ENCODE data around the gene RBSN.

Gene RBSN

GRCh38 chr3:15099364-15100098 lies 583 bp upstream of the RBSN start:
- Histone ChIP-seq H3K36me3 (ENCODE audit: control insufficient read depth, insufficient read depth, low read length) (peaks cover 21% of the 10 kb centered on the region), H3K9me3 (ENCODE audit: control insufficient read depth, low read length) (no peaks in the 10 kb centered on the region), H3K27ac (ENCODE audit: low read depth, low read length, severe bottlenecking) (no peak overlapping the region), H3K4me3 (ENCODE audit: extremely low read depth, insufficient read depth, low read length, poor library complexity, severe bottlenecking) (peak overlapping the region; percentile 90), H3K4me1 (ENCODE audit: control insufficient read depth, insufficient read depth, low read length, poor library complexity, severe bottlenecking) (no peaks in the 10 kb centered on the region)
- 36 to 40% methylated on average over 17 to 18 of the region's 19 CpGs for WGBS, 2 experiments (ENCODE audit: insufficient coverage in 2 of 2)

DNA sequence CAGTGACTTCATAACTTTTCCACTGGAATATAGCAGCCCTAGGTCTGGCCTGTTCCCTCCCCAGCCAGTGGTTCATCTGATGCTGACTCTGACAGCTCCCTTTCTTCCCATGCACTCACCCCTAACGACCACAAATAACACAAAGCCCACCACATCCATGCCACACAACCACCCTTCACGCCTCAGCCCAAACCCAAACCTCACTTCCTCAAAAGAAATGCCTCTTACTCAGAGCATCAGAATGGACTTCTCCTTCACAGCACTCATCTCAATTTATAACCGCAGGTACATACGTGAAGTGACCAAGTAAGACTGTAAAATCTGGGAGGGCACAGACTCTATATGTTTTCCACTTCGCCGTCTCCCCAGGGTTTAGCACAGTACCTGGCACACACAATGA lies 1.1 kb downstream of the RBSN start:
- 50 to 83% methylated on average over 4 of the region's 6 CpGs for WGBS, 2 experiments (ENCODE audit: insufficient coverage in 2 of 2)
- Histone ChIP-seq H3K4me1 (ENCODE audit: control insufficient read depth, insufficient read depth, low read length, poor library complexity, severe bottlenecking) (no peaks in the 10 kb centered on the region), H3K9me3 (ENCODE audit: control insufficient read depth, low read length) (no peaks in the 10 kb centered on the region), H3K4me3 (ENCODE audit: extremely low read depth, insufficient read depth, low read length, poor library complexity, severe bottlenecking) (peak overlapping the region; percentile 90), H3K36me3 (ENCODE audit: control insufficient read depth, insufficient read depth, low read length) (peaks cover 36% of the 10 kb centered on the region), H3K27ac (ENCODE audit: low read depth, low read length, severe bottlenecking) (no peak overlapping the region)

DNA sequence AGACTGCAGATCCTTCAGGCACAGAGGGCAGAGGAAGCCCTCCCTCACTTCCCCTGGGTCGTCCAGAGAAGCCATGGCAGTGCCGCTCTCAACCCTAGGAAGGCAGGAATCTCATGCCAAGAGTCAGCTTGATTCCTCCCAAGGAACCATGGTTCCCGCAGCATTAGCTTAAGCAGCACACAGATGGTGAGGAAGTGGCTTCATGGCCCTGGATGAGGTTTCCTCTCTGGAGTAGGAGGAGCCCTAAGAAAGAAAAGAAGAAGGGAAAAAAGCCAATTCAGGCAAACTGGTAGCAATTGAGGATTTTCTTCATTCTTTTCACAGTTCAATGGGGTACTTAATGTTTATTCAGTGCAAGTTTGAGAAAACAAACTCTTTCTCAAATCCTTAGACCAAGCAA lies 2.9 kb downstream of the RBSN start:
- 100% methylated on average over 3 of the region's 3 CpGs for WGBS, 2 experiments (ENCODE audit: insufficient coverage in 2 of 2)
- Histone ChIP-seq H3K27ac (ENCODE audit: low read depth, low read length, severe bottlenecking) (no peak overlapping the region), H3K36me3 (ENCODE audit: control insufficient read depth, insufficient read depth, low read length) (peaks cover 44% of the 10 kb centered on the region), H3K4me1 (ENCODE audit: control insufficient read depth, insufficient read depth, low read length, poor library complexity, severe bottlenecking) (no peaks in the 10 kb centered on the region), H3K4me3 (ENCODE audit: extremely low read depth, insufficient read depth, low read length, poor library complexity, severe bottlenecking) (no peak overlapping the region), H3K9me3 (ENCODE audit: control insufficient read depth, low read length) (no peaks in the 10 kb centered on the region)

- Histone ChIP-seq H3K4me1 (ENCODE audit: control insufficient read depth, insufficient read depth, low read length, poor library complexity, severe bottlenecking) (no peaks in the 10 kb centered on the region), H3K36me3 (ENCODE audit: control insufficient read depth, insufficient read depth, low read length) (peaks cover 59% of the 10 kb centered on the region), H3K27ac (ENCODE audit: low read depth, low read length, severe bottlenecking) (no peak overlapping the region), H3K4me3 (ENCODE audit: extremely low read depth, insufficient read depth, low read length, poor library complexity, severe bottlenecking) (no peak overlapping the region), H3K9me3 (ENCODE audit: control insufficient read depth, low read length) (no peaks in the 10 kb centered on the region)
- 96% methylated on average over 3 to 4 of the region's 5 CpGs for WGBS, 2 experiments (ENCODE audit: insufficient coverage in 2 of 2)
These were observed 4.6 kb downstream of the RBSN start for GRCh38 chr3:15094187-15094875.

DNA sequence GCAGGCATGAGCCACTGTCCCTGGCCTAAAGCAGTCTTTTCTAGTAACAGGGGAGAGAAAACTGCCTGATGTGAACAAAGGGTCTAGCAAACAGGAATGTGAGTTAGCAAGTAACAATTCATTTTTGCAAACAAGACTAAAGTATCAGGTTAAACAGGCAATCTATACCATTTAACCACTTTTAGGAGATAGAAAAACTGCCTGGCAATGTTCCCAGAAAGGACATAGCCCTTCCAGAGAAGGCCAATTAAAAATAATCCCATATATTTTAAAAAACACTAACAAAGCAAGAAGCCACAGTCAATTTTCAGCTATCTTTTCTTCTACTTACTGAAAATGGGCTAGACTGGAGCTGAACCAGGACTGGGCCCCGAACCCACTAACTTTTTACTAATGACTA lies 6.3 kb downstream of the RBSN start:
- Histone ChIP-seq H3K36me3 (ENCODE audit: control insufficient read depth, insufficient read depth, low read length) (peaks cover 72% of the 10 kb centered on the region), H3K4me1 (ENCODE audit: control insufficient read depth, insufficient read depth, low read length, poor library complexity, severe bottlenecking) (no peaks in the 10 kb centered on the region), H3K4me3 (ENCODE audit: extremely low read depth, insufficient read depth, low read length, poor library complexity, severe bottlenecking) (no peak overlapping the region), H3K9me3 (ENCODE audit: control insufficient read depth, low read length) (no peaks in the 10 kb centered on the region), H3K27ac (ENCODE audit: low read depth, low read length, severe bottlenecking) (no peak overlapping the region)
- WGBS, 2 experiments (ENCODE audit: insufficient coverage in 2 of 2), result 94 to 100% methylated on average over 1 of the region's 1 CpG

- Histone ChIP-seq H3K9me3 (ENCODE audit: control insufficient read depth, low read length) (no peaks in the 10 kb centered on the region), H3K4me1 (ENCODE audit: control insufficient read depth, insufficient read depth, low read length, poor library complexity, severe bottlenecking) (no peaks in the 10 kb centered on the region), H3K27ac (ENCODE audit: low read depth, low read length, severe bottlenecking) (no peak overlapping the region), H3K36me3 (ENCODE audit: control insufficient read depth, insufficient read depth, low read length) (peaks cover 80% of the 10 kb centered on the region), H3K4me3 (ENCODE audit: extremely low read depth, insufficient read depth, low read length, poor library complexity, severe bottlenecking) (no peak overlapping the region)
- 94 to 100% methylated on average over 2 to 3 of the region's 5 CpGs for WGBS, 2 experiments (ENCODE audit: insufficient coverage in 2 of 2)
These were observed 7.4 kb downstream of the RBSN start for GRCh38 chr3:15091575-15091974.

- Histone ChIP-seq H3K4me1 (ENCODE audit: control insufficient read depth, insufficient read depth, low read length, poor library complexity, severe bottlenecking) (no peaks in the 10 kb centered on the region), H3K27ac (ENCODE audit: low read depth, low read length, severe bottlenecking) (no peak overlapping the region), H3K36me3 (ENCODE audit: control insufficient read depth, insufficient read depth, low read length) (peaks cover 80% of the 10 kb centered on the region), H3K4me3 (ENCODE audit: extremely low read depth, insufficient read depth, low read length, poor library complexity, severe bottlenecking) (no peak overlapping the region), H3K9me3 (ENCODE audit: control insufficient read depth, low read length) (no peaks in the 10 kb centered on the region)
- WGBS, 2 experiments (ENCODE audit: insufficient coverage in 2 of 2), result no CpG with 5 or more reads among the region's 1 CpG
These were observed 9.7 kb downstream of the RBSN start for GRCh38 chr3:15089201-15089600.

DNA sequence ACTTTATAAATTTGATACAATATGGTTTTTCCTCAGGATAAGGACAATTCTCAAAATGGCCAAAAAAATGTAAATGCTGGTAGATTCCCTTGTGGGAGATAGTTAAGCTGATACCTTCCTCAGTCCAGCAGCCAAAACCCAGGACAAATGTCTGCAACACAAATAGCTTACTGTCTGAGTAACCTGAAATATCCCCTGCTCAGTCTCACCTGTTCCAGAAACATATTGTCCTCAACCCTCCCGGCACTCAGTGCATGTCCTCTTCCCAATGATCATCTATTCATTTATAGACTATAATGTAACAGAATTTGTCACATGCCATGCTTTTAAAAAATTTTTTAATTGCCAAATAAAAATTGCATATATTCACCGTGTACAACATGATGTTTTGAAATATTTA lies 12.2 kb downstream of the RBSN start:
- H3K4me3 ChIP-seq (ENCODE audit: extremely low read depth, insufficient read depth, low read length, poor library complexity, severe bottlenecking), result no peak overlapping the region
- H3K9me3 ChIP-seq (ENCODE audit: control insufficient read depth, low read length), result no peaks in the 10 kb centered on the region
- no peaks in the 10 kb centered on the region for H3K4me1 ChIP-seq (ENCODE audit: control insufficient read depth, insufficient read depth, low read length, poor library complexity, severe bottlenecking)
- H3K36me3 ChIP-seq (ENCODE audit: control insufficient read depth, insufficient read depth, low read length), result peaks cover 91% of the 10 kb centered on the region
- 100% methylated on average over 1 of the region's 2 CpGs; no CpG with 5 or more reads in 1 of the 2 experiments for WGBS, 2 experiments (ENCODE audit: insufficient coverage in 2 of 2)
- H3K27ac ChIP-seq (ENCODE audit: low read depth, low read length, severe bottlenecking), result no peak overlapping the region

DNA sequence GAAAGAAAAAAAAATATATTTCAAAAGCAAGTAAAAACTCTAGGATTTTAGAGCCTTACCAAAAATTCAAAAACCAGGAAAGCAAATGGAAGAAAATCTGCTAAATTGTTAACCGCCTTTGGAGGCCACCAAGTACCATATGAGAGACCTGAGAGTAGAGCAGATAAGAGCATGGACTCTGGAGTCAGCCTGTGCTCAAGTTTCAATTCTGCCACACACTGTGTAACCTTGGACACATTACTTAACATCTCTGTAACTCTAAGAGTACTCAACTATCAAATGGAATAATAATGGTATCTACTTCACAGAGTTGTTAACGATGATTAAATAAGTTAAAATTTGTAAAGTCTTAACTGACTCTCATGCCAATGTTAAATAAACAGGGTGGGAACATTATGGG lies 12.7 kb downstream of the RBSN start:
- H3K4me3 ChIP-seq (ENCODE audit: extremely low read depth, insufficient read depth, low read length, poor library complexity, severe bottlenecking), result no peak overlapping the region
- H3K27ac ChIP-seq (ENCODE audit: low read depth, low read length, severe bottlenecking), result no peak overlapping the region
- no peaks in the 10 kb centered on the region for H3K4me1 ChIP-seq (ENCODE audit: control insufficient read depth, insufficient read depth, low read length, poor library complexity, severe bottlenecking)
- 100% methylated on average over 1 of the region's 2 CpGs for WGBS, 2 experiments (ENCODE audit: insufficient coverage in 2 of 2)
- peaks cover 92% of the 10 kb centered on the region for H3K36me3 ChIP-seq (ENCODE audit: control insufficient read depth, insufficient read depth, low read length)
- no peaks in the 10 kb centered on the region for H3K9me3 ChIP-seq (ENCODE audit: control insufficient read depth, low read length)

- Histone ChIP-seq H3K36me3 (ENCODE audit: control insufficient read depth, insufficient read depth, low read length) (peaks cover 94% of the 10 kb centered on the region), H3K4me1 (ENCODE audit: control insufficient read depth, insufficient read depth, low read length, poor library complexity, severe bottlenecking) (no peaks in the 10 kb centered on the region), H3K4me3 (ENCODE audit: extremely low read depth, insufficient read depth, low read length, poor library complexity, severe bottlenecking) (no peak overlapping the region), H3K27ac (ENCODE audit: low read depth, low read length, severe bottlenecking) (no peak overlapping the region), H3K9me3 (ENCODE audit: control insufficient read depth, low read length) (no peaks in the 10 kb centered on the region)
- 78 to 92% methylated on average over 1 of the region's 1 CpG for WGBS, 2 experiments (ENCODE audit: insufficient coverage in 2 of 2)
These were observed 15.7 kb downstream of the RBSN start for GRCh38 chr3:15083252-15083651.

All from mesodermal cell (in vitro differentiated cells).